Astrocyte of the spinal cord (primary cell): ENCODE results near the gene PURB.

Experiments used
- DNase-seq: peaks from one replicate; pipeline ENCODE4 v3.0.0; 2011; ENCODE audit warnings: low read depth, low spot score
- H3K4me3 ChIP-seq: 2 replicates; pipeline ENCODE4 v1.5.1; 2011; ENCODE audit warnings: low read depth, mild to moderate bottlenecking, low read length, moderate library complexity
- in situ Hi-C: cut with HindIII; loops from 2 replicates; pipeline ENCODE4 v1.10.0; 2017; ENCODE audit warnings: low sequenced_read_pairs
- TF ChIP-seq, protein P1 (sequence below): IDR thresholded peaks from 2 replicates; pipeline ENCODE4 v1.5.1; 2012; ENCODE audit warnings: low read depth, mild to moderate bottlenecking, low read length, inconsistent platforms

The PURB gene

DNA sequence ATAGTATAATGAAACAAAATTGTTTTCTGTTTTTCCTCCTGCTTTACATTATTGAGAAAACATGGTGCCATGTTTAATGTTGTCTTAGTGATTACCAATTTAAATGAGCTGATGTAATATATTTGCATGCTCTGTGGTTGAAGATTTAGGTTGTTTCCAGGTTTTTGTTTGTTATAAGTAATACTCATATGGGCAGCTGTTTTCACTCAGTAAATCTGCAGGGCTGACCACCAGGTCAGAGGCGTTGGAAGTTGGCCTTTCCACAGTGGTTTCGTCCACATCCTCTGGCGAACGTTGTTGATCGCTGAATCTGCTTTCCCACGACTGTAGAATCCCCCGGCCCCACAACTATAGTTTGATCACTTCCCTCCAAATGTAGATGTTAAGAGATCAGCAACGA, 21.6 kb upstream of the PURB start:
- no peak for DNase-seq
- in situ Hi-C loops, result no loop called here
- TF ChIP-seq, protein P1, sequence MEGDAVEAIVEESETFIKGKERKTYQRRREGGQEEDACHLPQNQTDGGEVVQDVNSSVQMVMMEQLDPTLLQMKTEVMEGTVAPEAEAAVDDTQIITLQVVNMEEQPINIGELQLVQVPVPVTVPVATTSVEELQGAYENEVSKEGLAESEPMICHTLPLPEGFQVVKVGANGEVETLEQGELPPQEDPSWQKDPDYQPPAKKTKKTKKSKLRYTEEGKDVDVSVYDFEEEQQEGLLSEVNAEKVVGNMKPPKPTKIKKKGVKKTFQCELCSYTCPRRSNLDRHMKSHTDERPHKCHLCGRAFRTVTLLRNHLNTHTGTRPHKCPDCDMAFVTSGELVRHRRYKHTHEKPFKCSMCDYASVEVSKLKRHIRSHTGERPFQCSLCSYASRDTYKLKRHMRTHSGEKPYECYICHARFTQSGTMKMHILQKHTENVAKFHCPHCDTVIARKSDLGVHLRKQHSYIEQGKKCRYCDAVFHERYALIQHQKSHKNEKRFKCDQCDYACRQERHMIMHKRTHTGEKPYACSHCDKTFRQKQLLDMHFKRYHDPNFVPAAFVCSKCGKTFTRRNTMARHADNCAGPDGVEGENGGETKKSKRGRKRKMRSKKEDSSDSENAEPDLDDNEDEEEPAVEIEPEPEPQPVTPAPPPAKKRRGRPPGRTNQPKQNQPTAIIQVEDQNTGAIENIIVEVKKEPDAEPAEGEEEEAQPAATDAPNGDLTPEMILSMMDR, result no peak
- no peak overlapping the region for H3K4me3 ChIP-seq

DNA sequence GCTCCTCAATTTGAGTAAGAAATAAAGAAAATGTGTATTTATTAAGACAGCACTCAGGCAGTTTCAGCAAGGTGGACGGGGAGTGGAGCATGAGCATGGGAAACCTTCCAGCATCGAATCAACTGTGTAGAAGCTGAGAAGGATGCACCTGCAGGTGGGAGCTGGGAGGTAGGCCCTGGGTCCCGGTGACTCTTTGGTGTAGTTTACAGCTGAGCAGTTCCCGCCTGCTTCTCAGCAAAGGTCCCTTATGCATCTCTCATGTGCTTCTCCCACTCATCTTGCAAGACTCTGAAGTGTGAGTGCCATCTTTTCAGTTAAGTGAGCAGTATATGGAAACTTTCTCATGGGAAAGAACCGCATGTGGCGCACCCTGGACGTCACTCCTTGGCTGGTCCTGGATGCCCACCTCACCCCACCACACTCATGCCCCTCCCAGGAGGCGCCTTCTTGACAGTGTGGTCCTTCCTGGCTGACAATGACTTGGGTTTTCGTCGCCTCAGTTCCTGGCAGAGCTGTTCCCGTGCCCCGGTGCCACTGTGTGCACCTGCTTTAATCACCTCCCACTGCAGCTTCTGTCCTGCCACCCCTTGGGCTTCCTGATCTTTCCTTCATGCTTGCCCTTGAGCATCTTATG, 19.8 kb upstream of the PURB start:
- no peak for DNase-seq
- TF ChIP-seq, protein P1, result no peak
- in situ Hi-C loops, result no loop called here
- H3K4me3 ChIP-seq, result no peak overlapping the region

DNA sequence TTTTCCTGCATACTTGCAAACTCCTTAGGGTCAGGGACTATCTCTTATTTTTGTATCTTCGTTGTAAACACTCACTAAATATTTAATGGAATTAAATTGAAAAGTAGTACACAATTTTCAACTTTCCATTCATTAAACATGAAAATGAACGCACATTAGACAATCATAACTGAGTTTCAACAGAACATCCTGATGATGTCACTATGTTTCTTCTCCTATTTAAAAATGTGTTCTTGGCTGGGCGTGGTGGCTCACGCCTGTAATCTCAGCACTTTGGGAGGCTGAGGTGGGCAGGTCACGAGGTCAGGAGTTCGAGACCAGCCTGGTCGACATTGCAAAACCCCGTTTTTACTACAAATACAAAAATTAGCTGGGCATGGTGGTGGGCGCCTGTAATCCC, 14.1 kb upstream of the PURB start:
- DNase-seq, result no peak
- in situ Hi-C loops, result no loop called here
- H3K4me3 ChIP-seq, result no peak overlapping the region
- TF ChIP-seq, protein P1, result no peak

- TF ChIP-seq, protein P1, result no peak
- no peak for DNase-seq
- no peak overlapping the region for H3K4me3 ChIP-seq
- in situ Hi-C loops, result no loop called here
Observed at GRCh38 chr7:44898039-44898438, 12.7 kb upstream of the PURB start.

DNA sequence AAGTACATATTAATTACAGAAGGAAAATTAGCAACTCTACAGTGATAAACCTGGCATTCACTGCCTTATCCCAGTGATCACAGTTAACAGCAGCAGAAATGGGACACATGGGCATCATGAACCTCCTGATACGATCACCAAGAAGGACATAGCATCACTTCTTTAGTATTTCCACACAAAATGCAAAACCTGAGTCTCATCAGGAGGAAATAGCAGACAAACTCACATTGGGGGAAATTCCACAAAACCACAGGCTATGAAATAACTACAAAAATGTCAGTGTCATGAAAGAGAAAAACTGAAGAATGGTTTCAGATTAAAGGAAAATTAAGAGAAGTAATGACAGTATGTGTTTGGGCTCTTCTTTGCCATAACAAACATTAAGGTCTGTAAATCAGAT, 12.0 kb upstream of the PURB start:
- no peak for DNase-seq
- TF ChIP-seq, protein P1, result no peak
- in situ Hi-C loops, result no loop called here
- H3K4me3 ChIP-seq, result no peak overlapping the region

DNA sequence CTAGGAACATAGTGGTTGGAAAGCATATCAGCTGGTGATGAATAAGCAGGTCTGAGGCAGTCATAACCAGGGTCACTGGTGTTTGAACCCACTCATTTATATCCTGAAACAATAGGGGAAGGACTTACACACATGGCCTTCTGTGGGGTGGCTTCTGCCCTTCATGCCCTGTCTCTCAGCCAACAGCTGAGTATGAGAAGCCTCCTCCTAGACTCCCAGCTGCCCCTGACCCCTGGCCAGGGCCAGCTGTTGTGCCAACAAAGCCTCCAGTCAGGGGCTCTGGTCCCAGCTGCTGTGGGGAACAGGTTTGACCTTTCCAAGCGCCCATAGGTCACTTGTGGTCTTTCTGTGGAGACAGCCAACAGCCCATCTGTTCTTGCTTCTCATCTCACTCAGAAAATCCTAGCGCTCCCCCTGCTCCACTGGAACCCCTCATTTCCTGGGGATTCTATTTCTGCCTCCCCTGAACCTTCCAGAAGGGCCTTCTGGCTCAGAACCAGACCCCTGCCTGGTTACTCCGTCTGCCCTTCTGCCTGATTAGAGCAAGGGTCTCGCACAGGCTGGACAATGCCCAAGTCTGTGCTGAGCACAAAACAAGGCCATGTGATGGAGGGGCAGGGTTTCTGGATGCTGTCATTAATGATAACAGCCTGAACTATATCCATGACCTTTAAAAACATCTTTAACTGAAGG, 9.7 kb upstream of the PURB start:
- DNase-seq, result no peak
- in situ Hi-C loops, result no loop called here

More for the DNA sequence above, 9.7 kb upstream of the PURB start:
- TF ChIP-seq, protein P1, result no peak
- H3K4me3 ChIP-seq, result no peak overlapping the region
